Measurements from ENCODE around the gene ABAT.
A peak's percentile ranks its signal among the peaks of the same experiment; 100 is the strongest.
"Not testable (repeated sequence)": the region's sequence is repeated elsewhere in the genome, so short reads cannot be mapped to it uniquely, and the experiment has no call there.

Gene ABAT

DNA sequence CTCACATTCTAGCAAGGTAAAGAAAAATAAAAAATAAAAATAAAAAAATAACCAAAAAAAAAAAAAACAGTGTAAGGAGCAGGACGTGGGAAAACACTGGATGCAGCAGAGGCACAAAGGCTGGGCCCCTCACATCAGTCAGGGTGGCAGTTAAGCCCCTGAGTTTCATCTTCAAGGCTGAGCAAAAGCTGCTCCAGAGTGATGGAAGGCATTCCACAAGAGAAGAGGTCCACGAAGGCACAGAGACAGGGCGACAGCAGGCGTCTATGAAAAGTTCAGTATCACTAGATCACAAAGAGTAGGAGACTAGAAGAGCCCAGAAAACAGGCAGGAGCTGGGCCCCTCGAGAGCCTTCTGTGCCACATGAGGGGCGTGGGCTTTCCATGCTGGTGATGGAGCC is 111.0 kb downstream of the ABAT start:
- DNase-seq (ENCODE audit: low read depth in 2 of 2) = no peak

DNA sequence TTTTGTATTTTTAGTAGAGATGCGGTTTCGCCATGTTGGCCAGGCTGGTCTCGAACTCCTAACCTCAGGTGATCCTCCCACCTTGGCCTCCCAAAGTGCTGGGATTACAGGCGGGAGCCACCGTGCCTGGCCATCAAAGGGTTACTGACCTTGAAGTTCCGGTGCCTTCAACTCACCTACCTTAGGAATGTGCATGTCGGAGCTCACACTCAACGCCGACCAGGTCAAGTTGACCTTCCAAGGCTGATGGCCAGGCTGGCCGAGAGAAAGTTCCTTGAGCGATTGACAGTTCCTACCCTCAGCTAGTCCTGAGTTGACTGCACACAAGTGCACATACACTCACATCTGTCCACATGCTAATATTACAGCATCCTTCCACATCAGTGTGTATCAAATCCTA is 111.9 kb downstream of the ABAT start:
- not testable (repeated sequence) for DNase-seq (ENCODE audit: low read depth in 2 of 2)

DNA sequence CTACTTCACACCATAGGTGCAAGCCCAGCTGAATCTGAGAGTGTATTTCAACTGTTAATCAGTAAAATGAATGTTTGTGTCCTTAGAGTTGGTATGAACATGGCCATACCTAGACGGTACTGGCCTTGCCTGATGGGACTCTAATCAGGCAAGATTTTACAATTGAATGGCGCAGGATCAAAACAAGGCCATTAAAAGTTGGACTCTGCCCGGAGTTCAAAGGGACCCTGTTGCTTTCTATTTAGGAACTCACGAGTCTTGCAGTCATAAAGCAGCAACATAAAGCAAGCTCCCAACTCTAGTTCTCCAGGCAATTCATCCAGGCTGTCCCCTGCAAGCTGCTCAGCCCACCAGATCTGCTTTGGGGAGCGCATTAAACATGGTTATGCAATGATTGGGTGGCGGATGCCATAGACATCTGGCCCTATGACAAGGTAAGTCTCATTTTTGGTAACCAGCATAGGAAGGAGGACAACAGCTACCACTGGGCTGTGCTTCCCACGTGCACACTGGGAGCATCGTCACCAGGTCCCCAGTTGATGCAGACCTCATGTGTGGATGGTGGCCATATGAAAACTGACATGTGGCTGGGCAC is 114.3 kb downstream of the ABAT start:
- no peak for DNase-seq (ENCODE audit: low read depth in 2 of 2)

DNA sequence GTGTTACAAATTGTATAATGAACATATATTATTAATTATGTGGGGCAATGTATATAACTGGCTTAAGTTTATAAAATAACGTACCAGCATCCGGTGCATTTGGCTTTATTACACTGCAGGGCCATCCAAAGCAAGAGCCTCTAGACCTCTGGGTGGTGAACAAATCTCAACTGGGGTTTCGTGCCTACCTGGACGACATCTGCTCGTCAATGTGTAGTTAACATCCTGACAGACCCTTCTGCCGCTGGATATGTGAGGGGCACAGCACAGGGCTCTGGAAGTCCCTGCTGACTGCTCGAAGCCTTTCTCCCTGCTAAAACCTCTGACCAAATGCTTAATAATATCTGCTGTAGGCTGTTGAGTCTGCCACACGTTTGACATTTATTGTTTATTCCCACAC is 120.7 kb downstream of the ABAT start:
- no peak for DNase-seq (ENCODE audit: low read depth in 2 of 2)

DNA sequence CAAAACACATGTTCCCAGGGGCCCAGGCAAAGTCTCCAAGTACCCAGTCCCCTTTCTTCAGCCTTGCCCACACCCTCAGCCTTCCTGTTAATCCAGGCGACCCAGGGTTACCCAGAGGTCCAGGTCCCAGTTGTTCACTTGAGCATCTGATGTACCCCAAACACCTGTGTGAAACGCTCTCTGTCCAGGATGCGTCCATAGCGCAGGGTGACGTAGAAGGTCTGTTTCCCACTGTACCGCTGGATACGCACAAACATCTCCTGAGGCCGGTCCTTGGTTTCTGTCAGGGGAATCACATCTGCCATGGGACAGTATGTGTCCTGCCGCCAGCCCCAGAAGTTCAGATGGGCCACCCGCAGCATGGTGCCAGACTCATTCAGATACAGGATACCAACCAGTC is 121.4 kb downstream of the ABAT start:
- no peak for DNase-seq (ENCODE audit: low read depth in 2 of 2)

DNA sequence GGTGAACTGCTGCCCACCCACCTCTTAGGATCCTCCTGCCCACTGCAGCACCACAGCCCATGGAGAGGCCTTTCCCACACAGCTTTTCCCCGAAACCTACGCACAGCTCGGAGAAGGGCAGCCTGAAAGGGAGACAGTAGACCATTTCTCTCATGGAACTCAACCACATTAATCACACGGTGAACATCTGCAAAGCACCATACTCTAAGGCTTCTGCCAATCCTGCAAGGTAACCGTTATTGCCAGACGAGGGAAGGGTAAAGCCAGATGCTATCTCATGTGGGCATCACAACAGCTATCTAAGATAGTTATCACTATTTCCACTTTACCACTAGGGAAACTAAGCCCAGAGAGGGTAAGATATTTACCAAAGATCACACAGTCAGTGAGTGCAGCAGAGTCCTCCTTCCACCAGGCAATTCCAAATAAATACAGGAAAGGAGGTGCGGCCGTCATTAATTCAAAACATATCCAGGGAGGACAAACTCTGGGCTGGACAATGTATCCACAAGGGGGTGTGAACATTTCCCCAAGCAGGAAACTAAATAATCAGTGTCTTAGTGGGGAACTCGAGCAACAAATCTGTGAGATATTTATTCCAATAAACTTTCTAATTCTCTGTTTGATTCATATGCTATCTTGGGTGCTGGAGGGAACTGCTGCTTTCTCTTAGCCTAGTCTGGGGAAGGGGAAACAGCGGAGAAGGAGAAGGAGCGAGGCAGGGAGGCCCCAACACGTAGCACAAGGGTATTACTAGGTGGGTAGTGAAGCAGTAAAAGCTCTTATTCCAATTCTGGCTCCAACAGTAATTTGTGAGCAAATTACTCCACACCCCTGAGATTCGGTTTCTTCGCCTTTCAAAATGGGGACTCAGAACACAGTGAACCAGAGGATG is 122.3 kb downstream of the ABAT start:
- DNase-seq (ENCODE audit: low read depth in 2 of 2) = no peak

DNA sequence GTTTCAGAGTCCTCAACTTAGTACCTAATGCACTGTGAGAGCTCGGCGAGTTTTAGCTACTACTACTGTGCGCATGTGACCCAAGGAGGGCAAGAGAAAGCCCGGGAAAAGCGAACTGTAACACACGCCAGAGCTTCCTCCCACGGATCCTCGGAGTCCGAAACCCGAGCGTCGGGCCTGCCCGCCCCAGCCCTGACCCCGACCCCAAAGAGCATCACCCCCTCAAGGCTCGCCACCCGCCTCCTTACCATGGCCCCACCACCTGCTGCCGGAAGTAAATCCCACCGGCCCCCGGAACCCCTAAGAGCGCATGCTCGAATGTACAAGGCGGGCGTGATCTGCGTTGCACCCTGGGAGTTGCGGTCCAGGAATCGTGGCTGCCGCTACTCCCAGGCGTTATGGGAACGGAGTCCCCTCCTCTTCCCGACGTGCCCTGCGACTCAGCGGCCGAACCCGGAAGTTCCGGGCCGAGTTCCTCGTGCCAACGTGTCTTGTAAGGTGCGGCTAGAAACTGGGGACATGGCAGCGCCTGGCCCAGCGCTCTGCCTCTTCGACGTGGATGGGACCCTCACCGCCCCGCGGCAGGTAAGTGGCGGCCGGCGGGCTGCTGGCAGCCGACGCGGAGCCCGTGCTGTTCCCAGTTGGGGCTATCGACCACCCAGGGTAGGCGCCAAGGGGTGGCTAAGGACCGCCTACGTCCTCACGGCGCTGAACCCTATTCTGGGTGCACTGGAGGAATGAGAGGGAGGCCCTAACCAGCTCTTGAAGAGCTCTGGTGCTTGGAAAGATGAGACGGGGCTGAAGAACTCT is 123.2 kb downstream of the ABAT start, which contains the start of the genes PMM2 and TMEM186:
PMM2 (plus strand) TSS at position 476 of the 810 bp plus-strand sequence; CDS start at position 520, 44 bp downstream.
TMEM186 (minus strand) TSS at position 276 of the 810 bp plus-strand sequence; CDS start at position 251, 25 bp downstream.
- peak; percentile 89 to 91 for DNase-seq (ENCODE audit: low read depth in 2 of 2)

DNA sequence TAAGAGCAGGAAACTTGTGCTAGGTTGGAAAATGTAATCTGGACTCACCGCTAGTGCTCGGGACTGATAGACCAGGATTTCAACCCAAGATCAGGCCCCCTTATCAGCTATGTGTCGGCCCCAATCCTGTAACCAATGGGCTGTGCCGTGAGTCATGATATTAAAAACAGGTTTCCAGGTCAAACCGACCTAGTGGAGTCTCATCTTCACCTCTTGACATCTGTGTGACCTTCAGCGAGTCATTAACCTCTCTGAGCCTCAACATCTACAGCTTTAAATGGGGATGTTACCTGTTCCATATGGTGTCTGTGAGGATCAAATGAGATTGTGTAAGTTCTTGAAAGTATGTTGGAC is 123.7 kb downstream of the ABAT start:
- DNase-seq (ENCODE audit: low read depth in 2 of 2) = no peak

DNA sequence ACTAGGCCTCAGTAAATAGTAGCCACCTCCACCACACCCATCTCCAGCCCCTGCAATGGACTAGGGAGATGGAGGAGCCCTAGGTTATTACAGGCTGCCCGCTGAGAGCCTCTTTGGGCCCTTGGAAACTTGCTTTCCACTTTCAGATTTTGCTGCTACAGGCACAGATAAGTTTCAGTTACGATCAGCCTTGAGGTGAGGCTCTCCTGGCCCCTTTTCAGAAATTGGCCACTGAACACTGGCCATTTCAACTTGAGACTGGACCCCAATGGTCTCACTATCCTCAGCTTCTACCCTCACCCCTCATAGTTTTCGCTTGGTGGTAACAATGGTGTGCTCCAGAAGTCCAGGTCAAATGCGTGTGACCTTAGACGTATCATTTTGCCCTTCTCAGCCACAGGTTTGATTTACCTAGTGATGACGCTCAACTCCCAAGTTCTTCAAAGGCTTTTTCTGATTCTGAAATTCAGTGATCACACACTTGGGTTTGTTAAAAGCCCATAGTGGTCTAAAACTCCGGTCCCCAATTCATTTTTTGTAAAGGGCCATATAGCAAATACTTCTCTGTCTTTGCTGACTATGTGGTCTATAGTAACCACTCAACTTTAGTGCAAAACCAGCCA is 124.2 kb downstream of the ABAT start:
- no peak for DNase-seq (ENCODE audit: low read depth in 2 of 2)

DNA sequence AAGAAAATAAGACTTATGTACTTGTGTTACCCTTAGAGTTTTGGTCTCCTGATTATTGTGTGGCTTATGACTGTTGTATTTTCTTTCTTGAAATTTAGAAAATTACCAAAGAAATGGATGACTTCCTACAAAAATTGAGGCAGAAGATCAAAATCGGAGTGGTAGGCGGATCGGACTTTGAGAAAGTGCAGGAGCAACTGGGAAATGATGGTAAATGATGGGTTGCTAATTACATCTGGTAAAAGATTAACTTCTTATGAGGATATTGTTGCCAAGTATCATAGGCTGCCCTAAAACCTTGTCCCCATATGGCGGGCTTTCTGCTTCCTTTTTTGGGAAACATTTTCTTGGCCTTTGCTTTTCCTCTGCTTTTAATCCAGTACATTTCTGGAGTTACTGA is 127.3 kb downstream of the ABAT start:
- no peak for DNase-seq (ENCODE audit: low read depth in 2 of 2)

DNA sequence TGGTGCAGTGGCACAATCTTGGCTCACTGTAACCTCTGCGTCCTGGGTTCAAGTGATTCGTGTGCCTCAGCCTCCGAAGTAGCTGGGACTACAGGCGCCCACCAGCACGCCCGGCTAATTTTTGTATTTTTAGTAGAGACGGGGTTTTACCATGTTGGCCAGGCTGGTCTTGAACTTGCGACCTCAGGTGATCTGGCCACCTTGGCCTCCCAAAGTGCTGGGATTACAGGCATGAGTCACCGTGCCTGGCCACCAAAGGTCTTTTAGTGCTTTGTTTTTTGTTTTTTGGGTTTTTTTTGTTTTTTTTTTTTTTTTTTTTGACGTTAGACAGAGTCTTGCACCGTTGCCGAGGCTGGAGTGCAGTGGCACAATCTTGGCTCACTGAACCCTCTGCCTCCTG is 129.3 kb downstream of the ABAT start:
- not testable (repeated sequence) for DNase-seq (ENCODE audit: low read depth in 2 of 2)

DNA sequence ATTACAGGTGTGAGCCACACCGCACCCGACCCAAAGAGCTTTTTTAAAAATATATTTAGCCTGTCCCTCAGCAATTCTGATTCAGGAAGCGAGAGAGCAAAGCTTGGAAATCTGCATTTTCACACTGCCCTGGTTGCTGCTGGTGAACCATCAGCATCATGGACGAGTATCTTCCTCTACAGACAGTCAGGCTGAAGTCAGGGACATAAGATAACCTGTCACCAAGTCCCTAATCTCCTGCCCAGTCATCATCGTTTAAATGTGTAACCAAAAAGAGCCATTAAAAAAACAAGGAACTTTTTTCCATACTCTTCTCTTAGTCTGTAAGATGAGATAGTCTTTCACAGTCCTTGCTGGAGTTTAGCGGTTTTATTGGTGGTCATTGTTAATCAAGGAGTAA is 129.9 kb downstream of the ABAT start:
- DNase-seq (ENCODE audit: low read depth in 2 of 2) = no peak

DNA sequence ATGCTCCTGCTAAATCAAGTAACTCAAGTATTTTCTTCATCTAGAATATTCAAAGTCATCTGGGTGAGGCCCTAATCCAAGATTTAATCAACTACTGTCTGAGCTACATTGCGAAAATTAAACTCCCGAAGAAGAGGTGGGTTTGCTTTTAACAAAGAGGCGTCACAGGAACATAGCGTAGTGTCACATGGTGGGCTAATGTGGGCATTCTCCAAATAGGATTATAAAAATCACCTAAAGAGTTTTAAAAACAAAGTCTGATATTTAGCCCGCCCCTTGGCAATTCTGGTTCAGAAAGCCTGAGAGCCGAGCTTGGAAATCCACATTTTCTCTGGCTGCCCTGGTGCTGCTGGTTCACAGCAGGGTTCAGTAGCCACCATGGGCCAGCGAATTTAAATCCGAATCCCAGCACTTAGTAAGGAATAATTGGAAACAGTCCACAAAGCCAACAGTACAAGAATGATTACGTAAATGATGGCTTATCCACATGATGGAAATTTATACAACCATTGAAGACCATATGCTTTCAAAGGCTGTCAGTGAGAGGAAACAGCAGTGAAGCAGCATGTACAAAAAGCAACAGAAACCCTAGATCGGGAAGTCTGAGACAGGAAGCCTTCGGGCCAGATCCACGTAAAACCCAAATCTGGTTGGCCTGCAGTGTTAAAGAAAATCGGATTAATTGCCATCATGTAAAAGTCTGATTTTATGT is 132.0 kb downstream of the ABAT start:
- DNase-seq (ENCODE audit: low read depth in 2 of 2) = no peak

DNA sequence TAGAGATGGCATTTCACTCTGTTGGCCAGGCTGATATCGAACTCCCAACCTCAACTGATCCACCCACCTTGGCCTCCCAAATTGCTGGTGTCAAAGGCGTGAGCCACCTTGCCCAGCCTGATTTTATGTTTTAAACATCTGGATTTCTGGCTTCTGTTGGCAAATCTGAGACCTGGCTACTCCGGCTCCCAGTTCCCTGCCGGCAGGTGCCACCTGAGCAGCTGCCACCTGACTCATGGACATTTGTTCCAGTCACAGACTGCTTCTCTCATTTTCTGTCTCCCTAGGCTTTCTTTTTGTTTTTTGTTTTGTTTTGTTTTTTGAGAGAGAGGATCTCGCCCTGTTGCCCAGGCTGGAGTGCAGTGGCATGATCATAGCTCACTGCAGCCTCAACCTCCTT is 132.8 kb downstream of the ABAT start:
- no peak for DNase-seq (ENCODE audit: low read depth in 2 of 2)

DNA sequence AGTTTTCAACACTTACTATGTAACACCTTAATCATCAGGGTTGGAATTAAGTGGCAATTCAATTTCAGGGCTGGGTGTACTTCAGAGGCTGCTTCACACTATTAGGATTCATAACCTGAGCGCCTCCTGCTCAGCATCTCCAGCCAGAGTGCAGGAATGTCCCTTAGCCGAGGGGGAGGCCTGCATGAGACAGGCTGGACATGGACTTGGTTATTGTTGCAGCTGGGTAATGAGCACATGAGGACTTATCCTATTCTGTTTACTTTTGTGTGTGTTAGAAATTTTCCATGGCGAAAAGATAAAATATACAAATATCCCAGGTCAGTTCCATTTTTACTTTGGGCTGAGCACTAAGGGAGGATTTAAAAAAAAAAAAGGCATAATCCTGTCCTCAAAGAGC is 133.6 kb downstream of the ABAT start:
- DNase-seq (ENCODE audit: low read depth in 2 of 2) = no peak

DNA sequence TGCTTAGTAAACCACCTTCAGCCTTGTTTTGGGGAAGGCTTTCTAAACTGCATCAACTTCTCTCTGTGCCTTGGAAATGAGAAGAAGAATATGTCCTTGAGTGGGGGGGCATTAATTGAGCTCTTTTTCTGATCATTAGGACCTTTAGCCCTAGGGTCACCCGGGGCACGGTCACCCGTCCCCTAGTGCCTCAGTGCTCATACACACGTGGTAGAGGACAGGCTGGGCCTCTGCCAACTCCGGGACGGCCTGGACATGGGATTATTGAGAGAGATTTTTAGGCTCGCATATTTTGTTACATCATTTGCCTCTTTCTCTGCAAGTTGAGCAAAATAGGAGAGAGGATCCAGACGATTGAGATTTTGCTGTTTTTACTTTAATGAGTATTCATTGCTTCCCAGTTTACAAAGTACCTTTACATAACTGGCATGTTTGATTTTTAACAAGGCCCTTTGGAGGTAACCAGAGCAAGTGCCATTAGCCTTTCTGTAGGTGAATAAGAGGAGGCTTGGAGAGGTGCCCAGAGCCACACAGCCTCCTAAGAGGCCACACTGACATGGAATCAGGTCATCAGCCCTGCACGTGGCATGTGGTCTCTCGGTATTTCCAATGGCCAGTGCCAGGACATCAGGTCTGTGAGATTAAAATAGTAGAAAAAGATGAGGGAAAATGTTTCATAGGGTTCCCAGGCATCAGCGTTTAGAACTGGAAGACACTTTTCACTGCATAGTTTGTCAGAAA is 134.4 kb downstream of the ABAT start:
- no peak for DNase-seq (ENCODE audit: low read depth in 2 of 2)

DNA sequence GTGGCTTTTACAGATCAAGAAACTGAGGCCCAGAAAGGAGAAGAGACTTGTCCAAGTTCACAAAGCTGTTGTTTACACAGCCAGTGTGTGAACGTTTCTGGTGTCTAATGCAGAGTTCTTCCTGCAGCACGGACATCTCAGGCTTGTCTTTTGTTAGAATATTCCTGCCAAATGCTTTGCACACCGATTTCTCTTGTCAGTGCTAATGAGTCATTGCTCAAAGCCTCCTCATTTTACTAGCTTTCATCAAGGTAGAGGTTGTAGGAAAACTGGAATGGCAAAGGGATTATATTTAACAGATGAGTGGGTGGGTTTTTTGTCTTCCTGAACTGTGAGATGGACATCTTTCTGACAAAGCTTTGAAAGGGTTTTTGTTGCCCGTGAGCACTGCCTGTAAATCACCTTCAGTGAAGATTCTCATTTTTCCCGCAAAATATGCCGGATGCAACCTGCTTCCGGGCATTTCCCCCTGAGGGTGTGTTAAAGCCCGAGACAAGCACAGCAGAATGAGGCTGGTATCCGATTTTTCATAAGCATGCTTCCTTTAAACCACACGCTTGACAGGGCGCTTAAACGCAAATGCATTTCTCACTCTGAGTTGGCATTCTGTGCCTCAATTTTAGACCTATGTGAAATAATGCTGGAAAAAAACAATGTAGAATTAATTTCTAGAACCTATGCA is 137.9 kb downstream of the ABAT start:
- DNase-seq (ENCODE audit: low read depth in 2 of 2) = no peak

DNA sequence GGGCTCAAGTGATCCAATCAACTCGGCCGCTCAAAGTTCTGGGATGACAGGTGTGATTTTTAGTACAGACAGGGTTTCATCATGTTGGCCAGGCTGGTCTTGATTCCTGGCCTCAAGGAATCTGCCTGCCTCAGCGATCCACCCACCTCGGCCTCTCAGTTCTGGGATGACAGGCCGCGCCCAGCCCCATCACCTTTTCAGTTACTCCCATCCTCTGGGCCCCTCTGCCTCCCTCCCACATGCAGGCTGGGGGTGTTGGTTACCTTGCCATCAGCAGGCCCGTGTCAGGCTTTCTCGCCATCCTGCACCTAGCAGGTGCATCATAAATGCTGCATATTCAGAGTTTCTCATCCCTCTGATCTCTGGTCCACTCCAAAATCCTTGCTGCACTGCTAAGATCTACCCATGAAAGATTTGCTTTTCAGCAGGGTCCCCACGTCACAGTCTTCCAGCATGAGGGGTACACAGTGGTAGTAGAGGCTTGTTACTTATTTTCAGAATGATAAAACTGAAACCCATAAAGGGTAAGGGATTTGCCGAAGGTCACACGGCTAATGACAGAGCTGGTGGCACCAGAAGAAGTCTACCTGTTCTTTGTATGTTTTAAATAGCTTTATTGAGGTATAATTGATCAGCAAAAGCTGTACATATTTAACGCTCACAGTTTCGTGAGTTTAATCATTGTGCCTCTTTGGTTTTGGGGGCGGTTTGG is 139.8 kb downstream of the ABAT start:
- no peak for DNase-seq (ENCODE audit: low read depth in 2 of 2)

DNA sequence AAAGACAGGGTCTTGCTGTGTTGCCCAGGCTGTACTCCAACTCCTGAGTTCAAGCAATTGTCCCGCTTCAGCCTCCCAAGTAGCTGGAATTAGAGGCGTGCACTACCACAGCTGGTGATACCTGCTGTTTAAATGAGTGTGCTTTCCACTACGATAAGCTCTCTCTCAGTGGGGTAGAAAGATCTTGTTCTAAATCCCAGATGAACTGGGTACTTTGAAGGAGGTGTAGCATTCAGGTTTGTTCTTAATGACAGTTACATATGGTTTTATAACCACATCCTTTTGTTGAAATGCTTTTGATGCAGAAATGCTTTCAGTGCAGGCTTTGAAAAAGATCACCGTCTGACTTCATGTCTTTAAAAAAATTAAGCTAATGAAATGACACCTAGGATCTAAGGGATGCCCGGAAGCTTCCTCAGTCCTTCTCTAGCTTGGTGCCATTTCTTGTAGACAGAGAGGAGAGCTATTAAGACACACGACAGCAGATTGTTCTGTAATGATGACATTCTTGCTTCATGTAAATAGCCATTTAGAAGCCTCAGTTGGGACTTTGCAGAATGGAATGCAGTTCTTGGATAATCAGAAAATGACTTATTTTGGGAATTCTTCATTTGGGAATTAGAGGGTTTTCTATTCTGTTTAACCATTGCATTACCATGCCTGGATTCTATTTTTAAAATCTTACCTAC is 142.7 kb downstream of the ABAT start:
- DNase-seq (ENCODE audit: low read depth in 2 of 2) = no peak

All from stimulated activated CD8-positive, alpha-beta memory T cell treated with anti-CD3 and anti-CD28 coated beads, Interleukin-7, amount 100 ng/mL, for 1 hour (primary cell).